ENCODE results near the gene TNIK.

TNIK gene

DNA sequence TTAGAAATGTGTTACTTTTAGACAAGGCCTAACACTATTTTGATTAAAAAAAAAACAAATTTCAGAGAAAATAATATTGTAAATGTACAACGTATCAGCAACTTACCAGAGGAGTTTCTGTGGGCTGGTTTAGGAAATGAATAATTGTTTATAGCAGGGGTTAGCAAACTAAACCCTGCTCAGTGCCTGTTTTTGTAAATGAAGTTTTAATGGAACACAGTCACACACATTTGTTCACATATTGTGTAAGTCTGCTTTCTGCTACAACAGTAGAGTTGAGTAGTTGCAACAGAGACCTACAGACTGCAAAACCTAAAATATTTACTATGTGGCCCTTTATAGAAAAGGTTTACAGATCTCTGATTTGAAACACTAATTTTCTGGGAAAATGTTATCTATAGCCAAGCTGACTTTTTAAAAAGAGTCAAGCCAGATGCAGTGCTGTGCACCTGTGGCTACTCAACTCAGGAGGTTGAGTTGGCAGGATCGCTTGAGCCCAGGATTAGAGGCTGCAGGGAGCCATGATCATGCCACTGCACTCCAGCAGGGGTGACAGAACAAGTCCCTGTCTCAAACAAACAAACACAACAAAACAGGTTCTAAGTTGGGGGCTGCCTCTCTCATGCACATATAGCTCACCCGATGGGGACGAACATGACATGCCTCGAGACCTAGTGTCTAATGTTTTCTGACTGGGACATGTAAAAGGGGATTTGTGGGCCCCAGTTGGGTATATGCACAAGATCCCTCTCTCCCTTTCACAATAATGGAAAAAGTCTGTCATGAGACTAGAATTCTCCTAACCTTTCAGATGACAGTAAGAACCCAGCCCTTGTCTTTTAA lies 182.5 kb downstream of the TNIK start:
- no peaks in the 10 kb centered on the region for H3K4me1 ChIP-seq
- TF ChIP-seq, protein P1, sequence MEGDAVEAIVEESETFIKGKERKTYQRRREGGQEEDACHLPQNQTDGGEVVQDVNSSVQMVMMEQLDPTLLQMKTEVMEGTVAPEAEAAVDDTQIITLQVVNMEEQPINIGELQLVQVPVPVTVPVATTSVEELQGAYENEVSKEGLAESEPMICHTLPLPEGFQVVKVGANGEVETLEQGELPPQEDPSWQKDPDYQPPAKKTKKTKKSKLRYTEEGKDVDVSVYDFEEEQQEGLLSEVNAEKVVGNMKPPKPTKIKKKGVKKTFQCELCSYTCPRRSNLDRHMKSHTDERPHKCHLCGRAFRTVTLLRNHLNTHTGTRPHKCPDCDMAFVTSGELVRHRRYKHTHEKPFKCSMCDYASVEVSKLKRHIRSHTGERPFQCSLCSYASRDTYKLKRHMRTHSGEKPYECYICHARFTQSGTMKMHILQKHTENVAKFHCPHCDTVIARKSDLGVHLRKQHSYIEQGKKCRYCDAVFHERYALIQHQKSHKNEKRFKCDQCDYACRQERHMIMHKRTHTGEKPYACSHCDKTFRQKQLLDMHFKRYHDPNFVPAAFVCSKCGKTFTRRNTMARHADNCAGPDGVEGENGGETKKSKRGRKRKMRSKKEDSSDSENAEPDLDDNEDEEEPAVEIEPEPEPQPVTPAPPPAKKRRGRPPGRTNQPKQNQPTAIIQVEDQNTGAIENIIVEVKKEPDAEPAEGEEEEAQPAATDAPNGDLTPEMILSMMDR (IDR thresholded peaks at IDR 0.05; ENCODE audit: low read depth, low read length): no peak
- H3K9me3 ChIP-seq: no peaks in the 10 kb centered on the region
- no peaks in the 10 kb centered on the region for H3K36me3 ChIP-seq
- no peak for DNase-seq
- no peak overlapping the region for H3K4me3 ChIP-seq (ENCODE audit: low read depth, low read length)
- H3K27me3 ChIP-seq: no peaks in the 10 kb centered on the region

DNA sequence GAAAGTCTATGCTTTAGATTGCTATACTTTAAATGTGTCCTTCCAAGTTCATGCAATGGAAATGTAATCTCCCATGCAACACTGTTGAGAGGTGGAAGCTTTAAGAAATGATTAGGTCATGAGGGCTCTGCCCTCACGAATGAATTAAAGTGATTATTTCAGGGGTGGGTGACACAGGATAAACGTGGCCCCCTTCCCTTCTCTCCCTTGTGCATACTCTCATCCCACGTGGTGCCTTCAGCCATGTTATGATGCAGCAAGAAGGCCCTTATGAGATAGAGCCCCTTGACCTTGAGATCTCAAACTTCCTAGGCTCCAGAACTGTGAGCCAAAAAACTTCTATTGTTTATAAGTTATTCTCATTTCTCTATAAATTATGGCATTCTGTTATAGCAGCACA lies 183.3 kb downstream of the TNIK start:
- H3K9me3 ChIP-seq: no peaks in the 10 kb centered on the region
- H3K4me1 ChIP-seq: no peaks in the 10 kb centered on the region
- no peaks in the 10 kb centered on the region for H3K27me3 ChIP-seq
- no peak for DNase-seq
- H3K4me3 ChIP-seq (ENCODE audit: low read depth, low read length): no peak overlapping the region
- no peaks in the 10 kb centered on the region for H3K36me3 ChIP-seq
- TF ChIP-seq, protein P1 (IDR thresholded peaks at IDR 0.05; ENCODE audit: low read depth, low read length): no peak

DNA sequence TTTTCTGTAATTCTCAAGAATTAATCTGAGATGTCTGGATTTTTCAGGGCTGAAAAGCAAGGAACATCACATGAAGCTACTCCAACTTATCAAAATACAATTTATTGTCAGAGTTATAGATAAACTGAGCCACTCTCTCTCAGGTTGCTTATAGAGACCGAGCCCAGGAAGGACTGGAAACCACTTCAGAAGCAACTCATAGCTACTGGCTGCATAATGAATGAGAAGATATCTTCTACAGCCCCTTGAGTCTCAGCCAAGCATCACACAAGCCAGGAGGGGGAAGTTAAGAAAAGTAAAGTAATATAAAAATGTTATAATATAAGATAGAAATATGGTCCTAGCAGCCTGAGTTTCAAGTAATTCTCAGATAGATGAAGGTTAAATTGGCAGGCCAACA lies 186.0 kb downstream of the TNIK start:
- Histone ChIP-seq H3K4me1 (no peaks in the 10 kb centered on the region), H3K27me3 (no peaks in the 10 kb centered on the region), H3K36me3 (no peaks in the 10 kb centered on the region), H3K4me3 (ENCODE audit: low read depth, low read length) (no peak overlapping the region), H3K9me3 (no peaks in the 10 kb centered on the region)
- TF ChIP-seq, protein P1 (IDR thresholded peaks at IDR 0.05; ENCODE audit: low read depth, low read length): no peak
- no peak for DNase-seq

DNA sequence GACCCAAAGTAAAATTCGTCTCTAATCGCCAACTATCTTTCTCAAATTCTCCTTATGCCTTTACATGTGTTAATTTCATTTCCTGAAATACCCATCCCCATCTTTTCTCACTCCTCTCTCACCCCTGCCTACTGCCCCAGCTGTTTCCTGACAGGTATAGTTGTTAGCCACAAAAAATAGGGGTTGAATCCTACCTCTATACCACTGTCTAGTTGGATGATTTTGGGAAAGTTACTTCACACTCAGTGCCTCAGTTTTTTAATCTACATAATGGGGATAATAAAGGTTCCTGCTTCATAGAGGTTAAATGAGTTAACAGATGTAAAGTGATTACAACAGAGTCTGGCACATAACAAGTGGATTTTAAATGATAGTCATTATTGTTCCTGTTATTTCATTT lies 189.7 kb downstream of the TNIK start:
- DNase-seq: no peak
- no peaks in the 10 kb centered on the region for H3K9me3 ChIP-seq
- H3K4me3 ChIP-seq (ENCODE audit: low read depth, low read length): no peak overlapping the region

DNA sequence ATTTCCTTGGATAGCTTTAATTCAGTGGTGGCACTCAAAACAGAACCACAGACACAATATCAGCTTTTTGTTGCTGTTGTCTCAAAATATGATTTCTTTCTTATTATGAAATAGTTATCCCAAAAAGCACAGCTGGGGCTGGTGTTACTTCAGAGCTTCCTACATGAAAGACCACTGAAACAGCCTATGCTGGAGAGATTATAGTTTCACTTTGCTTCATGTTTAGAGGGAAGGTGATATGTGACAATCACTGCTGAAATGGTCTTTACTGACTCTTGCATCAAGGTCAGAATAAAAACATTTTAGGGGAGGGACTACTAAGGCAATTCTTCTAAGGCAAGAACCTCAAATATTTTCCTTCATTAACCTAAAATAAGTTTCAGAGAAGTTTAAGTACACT lies 190.7 kb downstream of the TNIK start:
- TF ChIP-seq, protein P1 (IDR thresholded peaks at IDR 0.05; ENCODE audit: low read depth, low read length): no peak
- no peak for DNase-seq
- Histone ChIP-seq H3K36me3 (no peaks in the 10 kb centered on the region), H3K4me1 (peaks cover 3% of the 10 kb centered on the region), H3K4me3 (ENCODE audit: low read depth, low read length) (no peak overlapping the region), H3K9me3 (no peaks in the 10 kb centered on the region), H3K27me3 (no peaks in the 10 kb centered on the region)

More for the DNA sequence above, 189.7 kb downstream of the TNIK start:
- TF ChIP-seq, protein P1 (IDR thresholded peaks at IDR 0.05; ENCODE audit: low read depth, low read length): no peak
- peaks cover 3% of the 10 kb centered on the region for H3K4me1 ChIP-seq
- H3K27me3 ChIP-seq: no peaks in the 10 kb centered on the region
- H3K36me3 ChIP-seq: no peaks in the 10 kb centered on the region

DNA sequence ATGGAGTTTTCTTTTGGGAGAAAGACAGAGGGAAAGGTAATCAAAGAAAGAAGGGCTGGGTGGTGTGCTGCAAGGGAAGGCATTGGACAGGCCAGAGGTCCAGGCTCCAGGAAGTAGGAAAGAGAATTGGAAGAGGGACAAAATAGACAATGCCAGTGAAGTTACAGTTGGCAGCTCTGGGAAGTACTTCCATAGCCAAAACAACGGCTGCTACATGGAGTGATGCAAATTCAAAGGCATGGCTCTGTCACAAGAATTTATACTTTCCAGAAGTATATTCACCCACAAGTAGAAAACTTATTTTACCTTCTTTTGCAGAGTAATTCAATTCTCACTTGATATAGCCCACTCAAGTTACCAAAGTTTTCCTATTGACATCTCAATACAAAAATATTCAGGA lies 191.5 kb downstream of the TNIK start:
- H3K4me1 ChIP-seq: peaks cover 3% of the 10 kb centered on the region
- TF ChIP-seq, protein P1 (IDR thresholded peaks at IDR 0.05; ENCODE audit: low read depth, low read length): no peak
- no peak for DNase-seq
- H3K36me3 ChIP-seq: no peaks in the 10 kb centered on the region
- H3K27me3 ChIP-seq: no peaks in the 10 kb centered on the region
- H3K9me3 ChIP-seq: no peaks in the 10 kb centered on the region
- no peak overlapping the region for H3K4me3 ChIP-seq (ENCODE audit: low read depth, low read length)
